ENCODE data around the gene CD69. TPM values are rescaled to one million over a fixed set of nuclear protein-coding genes. Genes with fewer than 3 reads are reported as not detected.

The CD69 gene
- total RNA-seq: 44.8 and 45.1 TPM in 2 replicates
- 331 TPM for total RNA-seq (2013)
- polyA plus RNA-seq: 997 and 1,149 TPM in 2 replicates
- 637 and 1,137 TPM in 2 replicates for polyA minus RNA-seq

DNA sequence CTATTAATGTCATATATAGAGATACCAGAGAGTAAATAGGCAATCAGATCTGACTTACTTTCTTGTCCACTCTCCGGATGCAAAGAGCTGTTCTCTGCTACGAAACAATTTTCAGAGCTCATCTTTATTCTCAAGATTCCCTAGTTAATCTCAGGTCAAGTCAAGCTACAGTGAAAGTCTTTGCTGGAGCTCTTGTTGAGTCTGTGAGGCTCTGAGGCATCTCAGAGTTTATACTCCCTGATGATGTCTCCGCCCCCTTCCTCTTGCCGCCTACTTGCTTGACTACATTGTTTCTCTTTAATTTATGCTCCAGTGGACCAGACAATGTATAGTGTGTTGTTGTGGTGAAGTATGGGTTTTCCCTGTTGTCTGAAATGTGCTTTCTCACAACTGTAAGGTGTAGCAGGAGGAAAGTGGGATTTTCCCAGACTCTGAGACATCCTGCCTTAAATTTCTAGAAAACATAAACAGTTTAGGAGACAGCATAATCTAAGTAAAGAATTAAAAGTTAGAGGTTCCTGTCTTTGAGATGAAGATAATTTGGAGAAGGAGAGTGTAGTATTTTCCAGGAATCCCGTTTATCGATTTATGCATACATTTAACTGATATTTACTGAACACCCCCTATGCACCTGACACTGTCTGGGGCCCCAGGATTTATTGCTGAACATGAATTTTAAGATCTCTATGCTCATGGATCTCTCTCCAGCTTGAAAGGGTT is at the start of gene CD69:
Gene CD69, minus strand, starts transcription at position 203 of the 720 bp plus-strand sequence. Its CDS starts 81 bp downstream, at position 122.
- DNase-seq (peak; percentile 95), ATAC-seq (ENCODE audit: low read depth) (peak; percentile 59)
- H2AFZ ChIP-seq (ENCODE audit: insufficient read depth, low read depth, low read length, poor library complexity, severe bottlenecking): no peak within 1 kb of the TSS
- no peaks in the 10 kb centered on the region for H3K9me3 ChIP-seq (ENCODE audit: control extremely low read depth in 1 of 3, control insufficient read depth in 2 of 3, insufficient read depth in 1 of 3, low read length in 2 of 3)
- intact Hi-C loops (cut with micrococcal nuclease): loop anchor here (1.0 kb wide), 1 partner anchor 32 kb away; no protein-coding TSS in a partner anchor
- peak within 1 kb of the TSS; percentile 74 for H3K4me2 ChIP-seq (replicated peaks; ENCODE audit: low read depth, low read length, poor library complexity, severe bottlenecking)
- H3K4me3 ChIP-seq (ENCODE audit: control extremely low read depth in 1 of 5, extremely low read depth in 1 of 5, insufficient read depth in 1 of 5, low read depth in 2 of 5, low read length in 4 of 5): peak within 1 kb of the TSS; percentile 46 to 100 (median 75)
- TF ChIP-seq EZH2 (IDR thresholded peaks at IDR 0.05; ENCODE audit: borderline replicate concordance, insufficient read depth, low read depth, low read length, poor library complexity, severe bottlenecking): no peak
- TF ChIP-seq, protein P1, sequence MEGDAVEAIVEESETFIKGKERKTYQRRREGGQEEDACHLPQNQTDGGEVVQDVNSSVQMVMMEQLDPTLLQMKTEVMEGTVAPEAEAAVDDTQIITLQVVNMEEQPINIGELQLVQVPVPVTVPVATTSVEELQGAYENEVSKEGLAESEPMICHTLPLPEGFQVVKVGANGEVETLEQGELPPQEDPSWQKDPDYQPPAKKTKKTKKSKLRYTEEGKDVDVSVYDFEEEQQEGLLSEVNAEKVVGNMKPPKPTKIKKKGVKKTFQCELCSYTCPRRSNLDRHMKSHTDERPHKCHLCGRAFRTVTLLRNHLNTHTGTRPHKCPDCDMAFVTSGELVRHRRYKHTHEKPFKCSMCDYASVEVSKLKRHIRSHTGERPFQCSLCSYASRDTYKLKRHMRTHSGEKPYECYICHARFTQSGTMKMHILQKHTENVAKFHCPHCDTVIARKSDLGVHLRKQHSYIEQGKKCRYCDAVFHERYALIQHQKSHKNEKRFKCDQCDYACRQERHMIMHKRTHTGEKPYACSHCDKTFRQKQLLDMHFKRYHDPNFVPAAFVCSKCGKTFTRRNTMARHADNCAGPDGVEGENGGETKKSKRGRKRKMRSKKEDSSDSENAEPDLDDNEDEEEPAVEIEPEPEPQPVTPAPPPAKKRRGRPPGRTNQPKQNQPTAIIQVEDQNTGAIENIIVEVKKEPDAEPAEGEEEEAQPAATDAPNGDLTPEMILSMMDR (IDR thresholded peaks at IDR 0.05): no peak
- Mint-ChIP-seq H3K9me3 (ENCODE audit: insufficient read depth) (no peaks in the 10 kb centered on the region), H3K4me3 (peak within 1 kb of the TSS; percentile 96), H3K4me1 (peaks cover 69% of the 10 kb centered on the region), H3K27ac (peak within 1 kb of the TSS; percentile 99), H3K27me3 (no peaks in the 10 kb centered on the region)
- ChIA-PET POLR2A (interaction anchor here (1.5 to 1.6 kb wide), 2 partner anchors 10 to 113 kb away, joined by 6 to 8 read pairs; no protein-coding TSS in a partner anchor), CTCF (interaction anchor here (1.1 to 21.1 kb wide), 8 partner anchors 10 to 53 kb away, joined by 3 to 629 read pairs (median 3); no protein-coding TSS in a partner anchor)
- peaks cover 53% of the 10 kb centered on the region for H3K79me2 ChIP-seq (ENCODE audit: control insufficient read depth, insufficient read depth, low read length)
- peaks cover 6 to 10% of the 10 kb centered on the region in 2 experiments for H3K36me3 ChIP-seq (replicated peaks in 1 of 2; ENCODE audit: control extremely low read depth in 1 of 2, control insufficient read depth in 1 of 2, extremely low read depth in 1 of 2, insufficient read depth in 2 of 2, low read length in 1 of 2)
- H3K9ac ChIP-seq (ENCODE audit: low read length): peak within 1 kb of the TSS; percentile 96
- H3K4me1 ChIP-seq (ENCODE audit: control insufficient read depth in 2 of 2, insufficient read depth in 2 of 2, low read length in 2 of 2): peaks cover 58 to 63% of the 10 kb centered on the region in 2 donors
- H4K20me1 ChIP-seq (ENCODE audit: control insufficient read depth, insufficient read depth, low read length, poor library complexity, severe bottlenecking): peaks cover 43% of the 10 kb centered on the region
- WGBS (ENCODE audit: insufficient coverage): no CpG with 5 or more reads among the region's 6 CpGs
- peak within 1 kb of the TSS; percentile 89 to 93 for H3K27ac ChIP-seq (ENCODE audit: low read length in 2 of 2)
- H3K27me3 ChIP-seq (replicated peaks in 1 of 4; ENCODE audit: control extremely low read depth in 1 of 4, control insufficient read depth in 3 of 4, insufficient read depth in 4 of 4, low read length in 3 of 4): no peaks in the 10 kb centered on the region

DNA sequence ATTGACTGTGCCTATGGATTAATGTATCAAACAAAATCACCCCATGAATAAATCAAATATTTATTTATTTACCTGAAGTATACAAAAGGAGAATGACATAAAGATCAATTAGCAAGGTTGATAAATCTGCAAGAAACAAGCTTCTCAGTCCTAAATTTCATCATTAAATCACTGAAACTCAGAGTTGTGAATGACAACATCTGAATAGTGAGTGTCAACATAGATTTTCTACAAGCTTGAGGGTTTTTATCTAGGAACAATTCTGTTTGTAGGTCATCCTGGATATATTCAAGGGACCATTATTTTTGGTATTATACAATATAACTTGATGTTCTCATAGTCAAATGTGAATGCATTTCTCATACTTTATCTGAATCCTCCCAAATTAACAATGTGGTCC is 49.2 kb upstream of the CD69 start:
- ATAC-seq (ENCODE audit: low read depth) (no peak), DNase-seq (no peak)
- no peaks in the 10 kb centered on the region for H3K9me3 ChIP-seq (ENCODE audit: control extremely low read depth in 1 of 3, control insufficient read depth in 2 of 3, insufficient read depth in 1 of 3, low read length in 2 of 3)
- H3K36me3 ChIP-seq (replicated peaks in 1 of 2; ENCODE audit: control extremely low read depth in 1 of 2, control insufficient read depth in 1 of 2, extremely low read depth in 1 of 2, insufficient read depth in 2 of 2, low read length in 1 of 2): no peaks in the 10 kb centered on the region
- no peaks in the 10 kb centered on the region for H4K20me1 ChIP-seq (ENCODE audit: control insufficient read depth, insufficient read depth, low read length, poor library complexity, severe bottlenecking)
- H3K27me3 ChIP-seq (replicated peaks in 1 of 4; ENCODE audit: control extremely low read depth in 1 of 4, control insufficient read depth in 3 of 4, insufficient read depth in 4 of 4, low read length in 3 of 4): peaks cover 0 to 6% (median 2%) of the 10 kb centered on the region in 4 experiments
- H3K4me3 Mint-ChIP-seq: no peak overlapping the region
- H3K79me2 ChIP-seq (ENCODE audit: control insufficient read depth, insufficient read depth, low read length): no peaks in the 10 kb centered on the region
- peaks cover 10 to 23% of the 10 kb centered on the region in 2 donors for H3K4me1 ChIP-seq (ENCODE audit: control insufficient read depth in 2 of 2, insufficient read depth in 2 of 2, low read length in 2 of 2)
- H3K9me3 Mint-ChIP-seq (ENCODE audit: insufficient read depth): no peaks in the 10 kb centered on the region
- H3K27me3 Mint-ChIP-seq: peaks cover 21% of the 10 kb centered on the region
- H3K27ac Mint-ChIP-seq: no peak overlapping the region
- POLR2A ChIA-PET: no interaction called here
- intact Hi-C loops (cut with micrococcal nuclease): loop anchor here (5.0 kb wide), 1 partner anchor 57 kb away; the partner anchor contains the start of gene CLEC2B
- peaks cover 21% of the 10 kb centered on the region for H3K4me1 Mint-ChIP-seq
- H3K9ac ChIP-seq (ENCODE audit: low read length): no peak overlapping the region
- H2AFZ ChIP-seq (ENCODE audit: insufficient read depth, low read depth, low read length, poor library complexity, severe bottlenecking): no peak overlapping the region
- CTCF ChIA-PET: interaction anchor here (0.6 to 13.7 kb wide), 4 partner anchors 11 to 768 kb away, joined by 3 to 118 read pairs (median 16); no protein-coding TSS in a partner anchor
- H3K4me3 ChIP-seq (ENCODE audit: control extremely low read depth in 1 of 5, extremely low read depth in 1 of 5, insufficient read depth in 1 of 5, low read depth in 2 of 5, low read length in 4 of 5): no peak overlapping the region
- H3K27ac ChIP-seq (ENCODE audit: low read length in 2 of 2): no peak overlapping the region
- H3K4me2 ChIP-seq (replicated peaks; ENCODE audit: low read depth, low read length, poor library complexity, severe bottlenecking): no peak overlapping the region
- no peak for TF ChIP-seq EZH2 (IDR thresholded peaks at IDR 0.05; ENCODE audit: borderline replicate concordance, insufficient read depth, low read depth, low read length, poor library complexity, severe bottlenecking)
- TF ChIP-seq, protein P1 (IDR thresholded peaks at IDR 0.05): no peak
